Activated naive CD4-positive, alpha-beta T cell treated with anti-CD3 and anti-CD28 coated beads, Interleukin-2, amount 10 ng/mL, durations not matched to agents 7 days and 5 days (primary cell): ENCODE results near the gene GNB4.
A peak's percentile ranks its signal among the peaks of the same experiment; 100 is the strongest.

Experiments
- CTCF ChIA-PET: fragments of 350-600 bp; sonication (Branson Sonifier 250); formaldehyde crosslinking; loops from one replicate; lab custom pipeline; 2021; ENCODE audit warnings: antibody characterized with exemption; lab: Charles Lee
- DNase-seq: peaks from one replicate; pipeline ENCODE4 v3.0.0-alpha.2; 2020
- H3K27ac Mint-ChIP-seq: one replicate; pipeline ENCODE4 v1.8.0; 2021; ENCODE audit warnings: mild to moderate bottlenecking, moderate library complexity, mixed read lengths
- H3K27me3 Mint-ChIP-seq: one replicate; pipeline ENCODE4 v1.8.0; 2021; ENCODE audit warnings: mild to moderate bottlenecking, mixed read lengths
- H3K36me3 Mint-ChIP-seq: one replicate; pipeline ENCODE4 v1.8.0; 2021; ENCODE audit warnings: mixed read lengths
- H3K4me1 Mint-ChIP-seq: one replicate; pipeline ENCODE4 v1.8.0; 2021; ENCODE audit warnings: mixed read lengths
- H3K4me3 Mint-ChIP-seq: one replicate; pipeline ENCODE4 v1.8.0; 2021; ENCODE audit warnings: mild to moderate bottlenecking, moderate library complexity, mixed read lengths
- H3K9me3 Mint-ChIP-seq: one replicate; pipeline ENCODE4 v1.8.0; 2021; ENCODE audit warnings: mixed read lengths

Gene GNB4

DNA sequence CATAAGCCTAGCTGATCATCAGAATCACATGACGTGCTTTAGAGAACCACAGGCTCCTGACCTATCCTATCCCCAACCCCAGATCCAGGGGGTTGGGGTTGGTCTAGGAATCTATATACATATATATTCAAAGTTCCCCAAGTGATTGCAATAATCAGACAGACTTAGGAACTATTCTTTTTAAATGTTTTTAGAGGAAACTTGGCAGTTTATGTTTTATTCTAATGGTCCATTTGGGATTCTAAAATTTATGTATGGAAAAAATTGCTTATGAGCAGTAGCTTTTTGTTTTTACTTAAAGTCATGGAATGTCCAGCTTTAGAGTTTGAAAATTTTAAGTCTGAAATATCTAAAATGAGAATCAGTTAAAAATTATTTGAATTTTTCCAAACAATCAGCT is 81.6 kb downstream of the GNB4 start:
- CTCF ChIA-PET = no interaction called here
- no peaks in the 10 kb centered on the region for H3K27me3 Mint-ChIP-seq
- H3K4me1 Mint-ChIP-seq = no peaks in the 10 kb centered on the region
- peaks cover 29% of the 10 kb centered on the region for H3K36me3 Mint-ChIP-seq
- H3K4me3 Mint-ChIP-seq = no peak overlapping the region
- H3K9me3 Mint-ChIP-seq = no peaks in the 10 kb centered on the region
- DNase-seq = no peak
- H3K27ac Mint-ChIP-seq = no peak overlapping the region

GRCh38 chr3:179363332-179363731 is 87.9 kb downstream of the GNB4 start:
- H3K36me3 Mint-ChIP-seq = peaks cover 41% of the 10 kb centered on the region
- no peaks in the 10 kb centered on the region for H3K9me3 Mint-ChIP-seq
- no peaks in the 10 kb centered on the region for H3K4me1 Mint-ChIP-seq
- DNase-seq = no peak
- H3K27me3 Mint-ChIP-seq = no peaks in the 10 kb centered on the region
- no peak overlapping the region for H3K4me3 Mint-ChIP-seq
- no peak overlapping the region for H3K27ac Mint-ChIP-seq
- CTCF ChIA-PET = no interaction called here

DNA sequence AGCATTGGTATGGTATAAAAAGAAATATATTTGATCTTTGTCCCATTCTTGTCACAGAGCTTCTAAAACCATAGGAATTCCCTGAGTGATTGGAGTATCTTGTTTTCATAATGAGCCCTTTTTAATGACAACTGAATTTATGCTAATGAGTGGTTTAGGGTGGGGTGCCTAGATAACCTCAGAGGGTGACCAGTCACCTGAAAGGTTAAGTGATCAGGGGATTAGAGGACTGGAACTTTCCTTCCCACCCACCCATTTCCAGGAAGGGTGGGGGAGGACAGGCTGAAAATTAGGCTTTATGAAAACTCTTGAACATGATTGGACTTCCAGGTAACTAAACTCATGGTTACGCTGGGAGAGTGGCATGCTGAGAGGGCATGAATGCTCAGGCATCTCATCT is 95.3 kb downstream of the GNB4 start:
- no peaks in the 10 kb centered on the region for H3K27me3 Mint-ChIP-seq
- H3K27ac Mint-ChIP-seq = no peak overlapping the region
- H3K4me1 Mint-ChIP-seq = peaks cover 13% of the 10 kb centered on the region
- no peak overlapping the region for H3K4me3 Mint-ChIP-seq
- H3K36me3 Mint-ChIP-seq = peaks cover 65% of the 10 kb centered on the region
- H3K9me3 Mint-ChIP-seq = no peaks in the 10 kb centered on the region
- CTCF ChIA-PET = no interaction called here
- no peak for DNase-seq

DNA sequence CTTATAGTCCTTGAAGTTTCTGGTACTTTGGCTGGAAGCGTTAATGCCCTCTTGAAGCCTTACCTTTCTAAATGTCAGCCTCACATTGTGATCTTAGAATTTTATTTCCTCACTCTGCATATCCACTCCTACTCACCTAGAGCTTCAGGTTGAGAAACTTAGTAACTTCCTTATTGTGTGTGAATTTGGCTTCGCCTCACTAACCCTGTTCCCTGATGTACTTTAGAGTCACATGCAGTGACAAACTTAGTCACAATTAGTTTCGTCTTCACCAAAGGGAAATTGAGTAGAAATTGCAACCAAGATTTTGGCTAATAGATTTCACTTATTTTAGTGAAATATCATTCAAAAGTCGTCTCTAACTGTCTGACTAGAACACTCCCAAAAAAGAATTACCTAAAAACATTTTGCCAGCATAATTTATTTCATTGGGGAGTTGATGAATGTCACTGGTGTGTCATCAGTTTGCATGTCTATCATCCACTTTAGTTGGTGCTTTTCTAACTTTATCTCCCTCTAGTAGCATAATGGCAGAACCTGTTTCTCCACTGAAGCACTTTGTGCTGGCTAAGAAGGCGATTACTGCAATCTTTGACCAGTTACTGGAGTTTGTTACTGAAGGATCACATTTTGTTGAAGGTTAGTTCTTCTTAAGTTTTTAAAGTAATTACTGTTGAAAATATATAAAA is 102.8 kb downstream of the GNB4 start:
- peak overlapping the region; percentile 94 for H3K4me3 Mint-ChIP-seq
- H3K27me3 Mint-ChIP-seq = no peaks in the 10 kb centered on the region
- H3K36me3 Mint-ChIP-seq = peaks cover 23% of the 10 kb centered on the region
- H3K4me1 Mint-ChIP-seq = peaks cover 18% of the 10 kb centered on the region
- H3K27ac Mint-ChIP-seq = peak overlapping the region; percentile 81
- H3K9me3 Mint-ChIP-seq = no peaks in the 10 kb centered on the region
- DNase-seq = no peak
- CTCF ChIA-PET = interaction anchor here (1.2 to 2.2 kb wide), 2 partner anchors 23 to 215 kb away, joined by 3 to 8 read pairs; no protein-coding TSS in a partner anchor

GRCh38 chr3:179347345-179348194 is 103.7 kb downstream of the GNB4 start, which contains the start of gene MFN1:
TSS of gene MFN1 (plus strand) at chr3:179347709. CDS start at chr3:179348852, 1,143 bp downstream.
- peak; percentile 95 for DNase-seq
- H3K4me1 Mint-ChIP-seq = peaks cover 18% of the 10 kb centered on the region
- no peaks in the 10 kb centered on the region for H3K27me3 Mint-ChIP-seq

More at GRCh38 chr3:179347345-179348194, 103.7 kb downstream of the GNB4 start, which contains the start of gene MFN1:
- H3K36me3 Mint-ChIP-seq = peaks cover 19% of the 10 kb centered on the region
- peak within 1 kb of the TSS; percentile 94 for H3K4me3 Mint-ChIP-seq
- no peaks in the 10 kb centered on the region for H3K9me3 Mint-ChIP-seq
- peak within 1 kb of the TSS; percentile 88 for H3K27ac Mint-ChIP-seq
- CTCF ChIA-PET = interaction anchor here (1.2 to 2.2 kb wide), 4 partner anchors 22 to 216 kb away, joined by 3 to 8 read pairs (median 4); no protein-coding TSS in a partner anchor
